GM18868 (cell line): ENCODE measurements around the gene AK1.

Experiments
- ATAC-seq: cut with Tn5 transposase; IDR thresholded peaks from one replicate; pipeline ENCODE4 v1.9.1; 2021; ENCODE audit warnings: mild to moderate bottlenecking, moderate library complexity; ENCODE audit not compliant: unreplicated experiment

The AK1 gene

DNA sequence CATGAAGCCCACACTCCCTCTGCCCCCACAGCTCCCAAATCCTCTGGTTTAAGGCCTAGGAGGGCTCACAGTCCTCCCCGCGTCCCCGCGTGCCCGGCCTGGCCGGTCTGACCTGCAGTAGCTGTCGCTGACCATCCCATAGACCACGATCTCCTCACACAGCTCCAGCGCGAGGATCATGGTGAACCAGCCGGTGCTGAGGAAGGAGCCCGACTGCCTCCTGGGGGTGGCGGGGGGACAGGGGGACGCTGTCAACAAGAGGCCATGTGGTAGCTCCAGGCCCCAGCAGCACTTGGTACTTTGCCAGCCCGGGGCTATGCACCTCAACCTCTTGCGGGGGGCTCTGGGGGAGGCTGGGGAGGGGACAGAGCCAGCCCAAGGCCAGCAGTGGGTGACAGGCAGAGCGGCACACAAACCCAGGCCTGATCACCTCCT, 32.4 kb upstream of the AK1 start:
- no peak for ATAC-seq

DNA sequence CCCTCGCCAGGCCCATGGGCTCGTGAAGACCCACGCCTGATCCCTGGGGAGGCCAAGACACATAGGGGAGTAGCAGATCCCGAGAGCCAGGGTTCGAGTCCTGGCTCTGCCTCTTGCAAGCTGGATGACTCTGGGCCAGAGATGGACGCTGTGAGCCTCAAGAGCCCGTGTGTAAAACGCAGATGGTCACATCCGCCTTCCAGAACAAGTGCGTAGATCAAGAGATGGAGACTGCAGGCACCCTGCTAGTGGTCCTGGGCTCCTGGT, 31.1 kb upstream of the AK1 start:
- ATAC-seq = no peak

DNA sequence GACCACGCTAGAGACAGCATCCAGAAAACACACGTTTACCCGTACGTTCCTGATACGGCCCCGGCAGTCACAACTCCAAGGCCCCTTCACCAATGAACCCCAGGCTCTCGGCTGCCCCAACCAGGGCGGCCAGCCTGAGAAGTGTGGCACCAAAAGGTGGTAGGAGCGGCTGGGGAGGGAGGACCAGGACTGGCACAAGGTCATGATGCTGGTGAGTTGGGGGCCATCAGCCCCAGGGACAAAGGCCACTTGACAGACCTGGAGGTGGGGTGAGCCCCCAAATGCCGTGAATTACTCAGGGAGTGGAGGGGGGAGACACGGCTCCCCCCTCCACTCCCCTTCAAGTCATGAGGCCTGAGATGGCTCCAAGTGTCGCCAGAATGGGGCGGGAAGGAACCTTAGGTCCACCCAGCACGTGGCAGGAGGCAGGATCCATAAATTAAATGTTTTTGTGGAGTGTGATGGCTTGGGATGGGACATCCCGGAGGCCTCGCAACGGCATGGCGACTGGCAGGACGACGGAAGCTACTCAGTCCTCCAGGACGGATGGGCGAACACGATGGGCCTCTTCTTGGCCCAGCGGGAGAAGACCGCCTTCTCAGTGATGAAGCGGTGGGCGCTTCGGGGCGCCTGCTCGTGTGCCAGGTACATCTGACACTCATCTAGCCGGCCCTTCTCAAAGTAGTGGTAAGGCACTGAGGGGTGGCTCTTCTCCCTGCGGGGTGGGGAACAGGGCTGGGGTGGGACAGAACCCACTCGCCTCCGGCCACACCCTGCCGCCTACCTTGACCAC, 30.6 kb upstream of the AK1 start:
- ATAC-seq = no peak

DNA sequence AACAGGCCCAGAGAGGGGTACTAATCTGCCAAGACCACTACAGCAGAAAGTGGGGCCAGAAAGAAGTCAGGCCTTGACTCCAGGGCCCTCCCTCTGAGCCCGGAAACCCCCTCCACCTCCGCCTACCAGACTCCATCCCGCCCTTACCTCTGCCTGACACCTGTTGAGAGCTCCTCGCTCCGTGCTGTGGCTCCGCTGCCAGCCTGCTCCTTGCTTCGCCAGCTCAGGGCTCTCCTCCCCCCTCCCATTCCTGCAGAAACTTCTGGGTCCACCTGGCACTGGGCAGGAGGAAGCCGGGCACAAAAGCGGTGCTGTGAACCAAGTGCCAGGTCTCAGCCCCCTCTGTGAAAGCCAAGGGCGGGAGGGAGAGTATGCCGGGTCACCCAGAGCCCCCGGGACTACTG, 28.3 kb upstream of the AK1 start:
- no peak for ATAC-seq

DNA sequence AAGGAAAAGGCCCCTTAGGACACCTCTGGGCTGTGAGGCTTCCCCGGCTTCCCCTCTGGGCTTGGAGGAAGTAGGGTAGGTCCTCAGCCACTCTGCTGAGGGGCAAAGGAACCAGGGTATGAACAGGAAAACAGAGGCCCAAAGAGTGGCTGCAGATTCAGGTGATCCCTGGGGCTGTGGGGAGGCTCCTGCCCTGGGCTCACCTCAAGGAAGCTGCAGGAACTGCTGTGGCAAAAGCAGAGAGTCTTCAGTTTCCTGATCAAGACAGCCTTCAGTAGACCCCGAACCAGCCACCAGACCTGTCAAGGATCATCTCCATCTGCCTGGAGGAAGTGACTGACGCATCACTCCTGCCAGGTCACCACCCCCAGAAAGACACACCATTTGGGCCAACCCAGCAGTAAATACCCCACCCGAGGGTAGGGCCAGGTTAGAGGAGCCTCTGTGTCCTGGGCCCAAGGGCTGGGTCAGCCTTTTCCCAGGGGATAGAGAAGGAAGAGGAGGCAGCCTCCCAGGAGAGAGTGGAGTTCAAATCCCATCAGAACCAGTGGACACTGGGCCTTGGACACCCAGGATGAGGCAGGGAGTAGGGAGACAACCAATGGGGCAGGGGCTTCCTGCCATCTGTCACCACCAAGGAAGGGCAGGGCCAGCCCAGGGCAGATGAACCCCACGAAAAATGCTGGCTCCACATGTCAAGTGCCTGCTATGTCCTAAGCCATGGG, 27.7 kb upstream of the AK1 start:
- no peak for ATAC-seq

DNA sequence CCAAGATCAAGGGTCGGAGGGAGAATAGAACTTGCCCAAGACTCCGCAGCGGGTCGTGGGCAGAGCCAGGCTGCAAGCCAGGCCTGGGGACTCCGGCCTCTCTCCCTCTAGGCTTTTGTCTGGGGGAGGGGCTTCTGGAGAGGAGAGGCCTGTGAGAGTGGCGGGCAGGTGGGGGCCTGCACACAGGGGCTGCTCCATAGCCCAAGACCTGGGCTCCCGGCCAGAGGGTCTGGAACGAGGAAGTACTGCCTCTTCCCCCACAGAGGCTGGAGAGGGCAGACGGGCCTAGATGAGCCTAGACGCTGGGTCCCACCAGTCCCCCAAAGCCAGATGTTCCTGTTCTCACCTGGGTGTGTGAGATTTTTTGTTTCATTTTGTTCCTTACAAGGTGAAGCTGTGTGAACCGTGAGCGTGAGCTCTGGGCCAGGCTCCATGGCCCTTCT, 27.1 kb upstream of the AK1 start:
- no peak for ATAC-seq

DNA sequence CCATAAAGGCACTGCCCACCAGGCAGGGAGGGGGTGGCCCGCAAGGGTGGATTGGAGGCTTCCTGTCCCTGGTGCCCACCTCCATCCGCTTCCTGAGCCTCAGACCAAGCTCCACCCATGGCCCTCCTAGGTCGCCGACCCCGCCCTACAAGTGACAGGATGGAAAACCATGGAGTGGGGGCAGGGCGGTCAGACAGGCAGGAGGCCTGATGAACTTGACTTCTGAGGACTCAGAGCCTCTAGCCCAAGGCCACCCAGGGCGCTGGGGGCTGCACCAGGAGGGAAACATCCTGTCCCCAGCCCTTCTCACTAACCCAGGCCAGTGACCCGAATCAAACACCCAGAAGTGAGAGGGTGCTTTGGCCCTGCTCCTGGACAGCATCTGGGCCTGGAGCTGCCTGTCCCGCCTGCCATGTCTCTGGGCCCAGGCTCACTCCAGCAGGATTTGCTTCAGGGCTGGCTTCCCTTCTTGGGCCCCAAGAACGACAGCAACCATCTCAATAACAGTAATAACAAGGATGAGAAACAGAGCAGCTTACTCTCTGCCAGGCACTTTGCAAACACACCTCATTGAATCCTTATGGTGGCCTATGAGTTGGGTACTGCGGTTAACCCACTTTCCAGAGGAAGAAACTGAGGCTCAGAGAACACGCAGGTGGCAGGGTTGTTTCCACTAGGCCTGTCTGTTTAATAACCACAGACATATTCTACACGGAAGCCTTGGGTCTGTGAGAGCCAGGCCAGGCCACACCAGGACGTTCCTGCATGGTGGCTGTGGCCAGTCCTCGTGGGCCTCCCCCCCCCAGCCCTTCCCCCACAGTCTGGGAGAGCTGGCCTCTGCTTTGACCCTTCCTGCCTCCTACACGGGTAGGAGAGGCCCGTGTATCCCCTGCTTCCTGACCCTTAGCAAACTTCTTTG, 26.3 kb upstream of the AK1 start:
- ATAC-seq = no peak

DNA sequence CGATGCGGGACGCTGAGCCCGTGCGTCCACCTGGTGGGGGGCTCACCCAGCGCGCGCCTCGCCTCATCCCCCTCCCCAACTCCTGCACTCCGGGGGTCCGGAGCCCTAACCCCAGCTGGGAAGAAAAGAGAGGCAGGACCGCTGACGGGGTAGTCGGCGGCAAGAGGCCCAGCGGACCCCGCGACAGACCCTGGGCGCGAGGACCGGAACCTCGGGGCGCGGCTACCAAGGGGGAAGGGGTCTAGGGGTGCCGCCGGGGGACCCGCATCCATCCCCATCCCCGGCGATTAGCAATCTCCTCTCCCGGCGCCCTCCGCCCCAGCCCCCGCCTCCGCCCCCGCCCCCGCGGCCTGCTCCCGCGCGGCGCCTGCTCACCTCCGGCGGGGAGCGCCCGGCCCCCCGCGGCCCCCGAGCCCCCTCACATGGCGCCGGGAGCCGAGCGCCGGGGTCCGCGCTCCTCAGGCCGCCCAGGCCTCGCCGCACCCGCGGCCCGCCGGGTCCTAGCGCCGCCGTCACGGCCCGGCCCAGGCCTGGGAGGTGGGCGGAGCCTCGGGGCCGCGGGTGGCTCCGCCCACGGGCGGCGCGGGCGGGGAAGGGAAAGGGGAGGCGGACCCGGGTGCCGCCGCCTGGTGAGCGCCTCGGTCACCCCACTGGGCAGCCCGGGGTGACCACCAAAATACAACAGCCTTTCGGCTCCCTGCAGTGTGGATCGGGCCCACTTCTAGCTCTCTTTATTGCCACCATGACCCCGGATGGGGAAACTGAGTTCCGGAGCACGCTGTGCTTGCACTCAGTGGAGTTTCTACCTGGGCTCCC, 21.9 kb upstream of the AK1 start, which contains the start of gene ST6GALNAC6:
Gene ST6GALNAC6 (minus strand): TSS at position 476 of the 816 bp plus-strand sequence. CDS start 1,622 bp downstream, outside the sequence.
- ATAC-seq = peak; percentile 76

DNA sequence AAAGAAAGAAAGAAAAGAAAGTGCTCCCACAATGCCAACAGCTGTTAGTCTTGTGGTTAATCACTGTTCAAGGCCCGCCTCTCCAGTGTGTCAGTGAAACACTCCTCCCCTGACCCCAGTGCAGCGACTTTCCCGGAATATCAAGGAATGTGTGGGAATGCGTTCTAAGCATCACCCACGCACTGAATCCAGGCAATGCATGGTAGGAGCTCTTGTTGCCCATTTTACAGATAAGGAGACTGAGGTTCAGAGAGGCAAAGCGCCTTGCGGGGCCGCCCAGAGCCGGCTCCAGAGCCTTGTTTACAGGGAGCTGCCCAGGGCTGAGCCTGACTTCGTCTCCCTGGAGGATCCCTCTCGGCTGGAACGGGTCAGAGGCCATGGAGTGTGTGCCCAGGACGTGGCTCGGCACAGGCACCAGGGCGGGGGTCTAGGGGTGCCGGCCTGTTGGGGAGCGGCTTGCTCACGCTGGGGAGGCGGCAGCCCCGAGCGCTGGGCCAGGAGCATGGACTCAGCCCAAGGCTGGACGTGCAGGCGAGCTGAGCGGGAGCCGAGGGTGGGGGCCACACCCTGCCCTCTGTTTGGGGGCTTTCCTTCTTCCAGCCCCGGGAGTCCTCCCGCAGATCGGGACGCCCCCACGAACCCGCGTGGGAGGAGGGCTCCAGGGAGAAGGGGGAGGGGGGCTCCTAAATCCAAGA, 21.1 kb upstream of the AK1 start:
- peak; percentile 9 for ATAC-seq

DNA sequence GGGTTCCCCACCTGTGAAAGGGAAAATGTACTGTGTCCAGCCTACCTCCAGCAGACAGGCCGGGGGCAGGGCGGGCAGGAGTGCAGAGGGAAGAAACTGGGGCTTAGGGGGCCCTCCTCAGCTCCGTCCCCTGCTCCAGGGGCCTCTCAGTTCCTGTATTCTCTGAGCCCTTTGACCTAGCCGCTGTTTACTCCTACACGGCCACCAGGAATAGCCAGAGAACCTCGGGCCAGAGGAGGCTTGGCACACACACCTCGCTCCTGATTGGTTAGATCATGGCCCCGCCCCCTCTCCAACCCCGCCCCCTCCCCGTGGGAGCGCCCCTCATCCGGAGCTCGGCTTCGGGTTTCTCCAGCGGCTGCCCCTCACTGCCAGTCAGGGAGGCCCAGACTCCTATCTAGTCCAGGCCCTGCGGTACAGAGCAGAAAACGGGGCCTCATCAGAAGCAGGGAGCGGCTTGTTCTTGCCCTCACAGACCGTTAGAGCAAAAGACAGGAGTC, 19.8 kb upstream of the AK1 start:
- ATAC-seq = no peak

DNA sequence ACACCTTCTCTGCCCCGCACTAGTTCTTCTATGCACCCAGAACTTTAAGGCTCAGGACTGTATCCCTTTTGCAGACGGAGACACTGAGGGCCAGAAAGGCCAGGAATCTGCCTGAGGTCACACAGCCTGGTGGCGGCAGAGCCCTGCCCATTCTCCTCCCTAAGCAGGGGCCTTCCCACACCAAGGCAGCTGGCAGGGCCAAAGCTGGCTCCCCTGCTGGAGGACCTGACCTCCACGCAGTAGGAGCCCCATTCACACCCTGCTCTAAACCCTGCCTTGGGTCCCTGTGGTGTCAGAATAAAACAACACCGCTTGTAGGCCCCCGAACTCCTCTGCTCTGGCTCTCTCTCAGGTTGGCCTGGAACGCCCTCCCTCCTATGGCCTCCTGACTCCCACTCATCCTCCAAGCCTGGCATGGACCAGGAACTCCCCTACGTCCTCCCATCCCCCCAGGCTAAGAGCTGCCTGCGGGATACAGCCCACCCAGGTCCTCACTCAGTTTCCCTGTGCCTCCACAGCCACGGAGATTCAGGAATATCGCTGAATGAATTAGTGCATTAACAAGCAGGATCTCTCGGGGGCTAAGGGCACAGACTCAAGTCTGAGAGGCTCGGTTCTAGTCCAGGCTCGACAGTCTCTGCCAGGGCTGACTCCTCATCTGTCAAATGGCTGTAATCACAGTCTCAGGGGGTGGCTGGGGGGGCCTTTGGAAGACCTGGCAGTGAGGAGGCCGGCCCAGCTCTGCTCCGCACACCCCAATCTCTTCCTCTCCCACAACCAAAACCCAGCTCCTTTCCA, 19.1 kb upstream of the AK1 start:
- no peak for ATAC-seq

DNA sequence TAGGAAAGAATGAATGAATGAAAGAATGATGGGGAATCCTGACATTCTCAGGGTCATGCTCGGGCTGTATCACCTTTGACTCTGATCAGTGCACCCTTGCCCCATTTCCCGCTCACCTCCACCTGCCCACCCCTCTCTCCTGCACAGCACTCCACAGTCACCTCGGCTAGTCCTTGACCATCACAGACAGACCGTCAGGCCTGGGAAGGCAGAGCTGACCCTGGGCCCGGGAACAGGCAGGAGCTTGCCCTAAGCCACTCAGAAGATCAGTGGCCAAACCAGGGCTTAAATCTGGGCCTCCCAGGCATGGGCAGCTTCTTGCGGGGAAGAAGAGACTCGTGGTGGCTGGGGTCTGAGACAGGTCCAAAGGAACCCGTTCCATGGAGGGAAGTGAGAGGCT, 18.3 kb upstream of the AK1 start:
- ATAC-seq = no peak

DNA sequence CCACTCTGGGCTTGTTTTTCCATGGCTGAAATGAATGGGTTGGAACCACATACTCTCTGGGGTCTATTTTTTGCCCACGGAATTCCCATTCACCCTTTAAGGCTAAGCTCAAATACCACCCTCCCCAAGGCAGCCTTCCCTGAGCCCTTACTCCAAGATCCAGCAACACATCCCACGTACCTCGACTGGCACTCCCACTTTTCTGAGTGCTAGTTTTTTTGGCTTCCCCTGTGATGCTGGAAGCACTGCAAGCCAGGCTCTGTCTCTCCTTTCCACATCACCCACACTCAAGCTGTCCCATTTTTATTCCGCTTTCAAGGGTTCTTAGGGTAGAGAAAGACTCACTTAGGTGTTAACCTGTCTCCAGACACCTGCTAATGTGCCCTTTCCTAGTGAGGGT, 15.9 kb upstream of the AK1 start:
- no peak for ATAC-seq

DNA sequence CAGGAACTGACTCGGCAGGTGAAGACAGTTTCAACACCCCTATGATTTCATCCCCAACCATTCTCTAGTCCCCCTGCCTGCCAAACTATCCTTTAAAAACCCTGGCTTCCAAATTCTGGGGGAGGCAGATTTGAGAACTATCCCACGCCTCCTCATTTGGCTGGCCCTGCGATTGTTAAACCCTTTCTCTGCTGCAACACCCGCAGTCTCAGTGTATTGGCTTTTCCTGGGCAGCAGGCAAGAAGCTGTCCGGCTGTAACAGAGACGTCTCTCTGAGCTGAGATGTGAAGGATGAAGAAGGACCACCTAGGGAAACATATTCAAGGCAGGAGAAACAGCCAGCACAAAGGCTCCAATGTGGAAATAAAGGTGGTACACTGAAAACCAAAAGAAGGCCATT, 15.4 kb upstream of the AK1 start:
- no peak for ATAC-seq

DNA sequence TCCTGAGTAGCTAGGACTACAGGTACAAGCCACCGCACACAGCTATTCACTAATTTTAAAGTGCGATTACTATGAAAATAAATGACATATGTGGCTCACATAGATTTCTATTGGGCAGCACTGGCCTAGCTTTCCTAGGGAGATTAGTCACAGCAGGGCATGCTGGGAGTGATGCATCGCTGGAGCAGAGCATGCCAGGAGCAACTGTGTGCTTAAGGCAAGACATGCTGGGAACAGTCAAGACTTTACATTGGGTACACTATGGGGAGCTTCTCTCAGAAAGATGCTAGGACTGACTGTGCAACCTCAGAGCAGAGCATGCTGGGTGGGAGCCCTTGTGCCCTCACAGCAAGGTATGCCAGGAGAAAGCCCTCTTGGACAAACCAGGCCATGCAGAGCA, 12.6 kb upstream of the AK1 start:
- ATAC-seq = no peak

DNA sequence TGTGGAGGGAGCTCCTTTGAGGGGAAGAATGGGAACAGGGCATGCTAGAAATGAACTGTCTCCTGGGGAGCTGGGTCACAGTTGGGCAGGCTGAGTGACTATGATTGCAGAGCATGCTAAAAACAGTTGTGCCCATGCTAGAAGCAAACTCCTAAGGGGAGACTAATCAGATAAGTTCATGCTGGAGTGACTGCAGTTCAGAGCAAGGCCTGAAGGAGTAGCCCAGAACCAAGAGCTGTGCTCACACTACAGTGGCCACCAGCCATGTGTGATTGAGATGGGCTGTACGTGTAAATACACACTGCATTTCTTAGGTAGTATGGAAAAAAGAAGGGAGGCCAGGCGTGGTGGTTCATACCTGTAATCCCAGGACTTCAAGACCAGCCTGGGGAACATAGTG, 10.3 kb upstream of the AK1 start:
- no peak for ATAC-seq

DNA sequence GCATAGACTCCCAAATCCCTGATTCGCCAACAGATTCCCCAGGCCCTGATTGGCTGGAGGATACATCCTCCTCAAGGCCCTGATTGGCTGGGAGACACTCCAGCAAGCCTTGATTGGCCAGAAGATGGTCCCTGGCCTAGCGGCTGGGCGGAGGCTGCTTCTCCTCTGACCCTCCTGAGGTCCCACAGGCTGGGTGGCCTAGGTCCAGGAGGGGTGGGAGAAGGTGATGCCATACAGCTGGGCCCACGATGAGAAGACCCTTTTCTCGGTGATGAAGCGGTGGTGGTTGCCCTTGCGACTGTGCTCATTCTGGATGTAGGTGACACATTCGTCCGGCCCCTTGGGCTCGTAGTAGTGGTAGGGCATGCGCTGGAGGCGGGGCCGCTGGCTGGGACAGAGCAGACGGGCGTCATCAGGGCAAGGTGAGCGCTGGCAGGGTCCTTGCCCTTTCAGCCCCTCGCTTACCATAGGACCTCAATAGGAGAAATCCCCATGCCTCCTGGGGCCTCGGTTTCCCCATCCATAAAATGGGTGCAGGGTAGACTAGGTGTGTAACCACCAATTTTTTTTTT, 9.0 kb upstream of the AK1 start:
- no peak for ATAC-seq

DNA sequence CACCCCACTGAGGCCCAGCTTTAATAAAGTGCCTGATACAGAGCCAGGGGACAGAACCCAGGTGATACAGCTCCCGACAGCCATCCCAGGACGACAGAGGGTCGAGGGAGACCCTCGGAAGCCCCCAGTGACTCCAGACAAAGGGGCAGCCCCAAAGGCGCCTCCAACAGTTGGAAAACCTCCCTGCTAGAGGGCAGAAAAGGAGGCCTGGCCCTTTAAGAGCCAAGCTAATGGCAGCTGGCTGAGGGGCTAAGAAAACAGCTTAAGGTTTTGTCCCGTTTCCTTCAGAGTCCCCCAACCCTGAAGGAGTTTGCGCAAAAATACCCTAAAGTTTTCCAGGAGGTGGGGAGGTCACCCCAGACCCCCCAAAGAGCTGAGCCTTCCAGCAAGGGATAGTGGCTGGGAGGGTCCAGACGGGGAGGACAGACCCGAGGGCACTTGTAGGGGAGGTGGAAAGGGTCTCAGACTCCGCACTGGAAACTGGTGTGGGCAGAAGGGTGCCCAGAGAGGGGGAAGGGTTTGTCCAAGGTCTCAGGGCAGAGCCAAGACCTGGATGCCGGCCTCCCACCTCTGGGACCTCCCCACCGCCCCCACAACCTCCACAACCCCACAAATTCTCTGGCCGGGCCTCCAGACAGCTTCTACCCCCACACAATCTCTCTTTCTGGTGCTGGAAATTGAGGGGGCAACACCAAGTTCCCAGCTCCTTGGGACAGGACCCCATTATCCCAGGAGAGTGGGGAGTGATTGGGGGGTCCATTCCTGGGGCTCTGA, 8.2 kb upstream of the AK1 start:
- no peak for ATAC-seq
